HG03159 (cell line): Measurements from ENCODE around the gene TRIM71.
"Not testable (repeated sequence)": the region's sequence is repeated elsewhere in the genome, so short reads cannot be mapped to it uniquely, and the experiment has no call there.

Experiments
- ATAC-seq: cut with Tn5 transposase; IDR thresholded peaks from one replicate; pipeline ENCODE4 v1.9.1; 2021; ENCODE audit warnings: mild to moderate bottlenecking, moderate library complexity; ENCODE audit not compliant: unreplicated experiment

TRIM71 gene

GRCh38 chr3:32819551-32820348, 2.0 kb downstream of the TRIM71 start:
- ATAC-seq: no peak

GRCh38 chr3:32820430-32820829, 2.6 kb downstream of the TRIM71 start:
- ATAC-seq: no peak

GRCh38 chr3:32820971-32821685, 3.3 kb downstream of the TRIM71 start:
- no peak for ATAC-seq

GRCh38 chr3:32821686-32822296, 4.0 kb downstream of the TRIM71 start:
- ATAC-seq: no peak

GRCh38 chr3:32822609-32823498, 5.1 kb downstream of the TRIM71 start:
- ATAC-seq: no peak

- not testable (repeated sequence) for ATAC-seq
These were observed 5.9 kb downstream of the TRIM71 start for GRCh38 chr3:32823641-32824184.

GRCh38 chr3:32825601-32826375, 8.0 kb downstream of the TRIM71 start:
- ATAC-seq: no peak

- ATAC-seq: no peak
These were observed 13.3 kb downstream of the TRIM71 start for GRCh38 chr3:32831062-32831461.

- no peak for ATAC-seq
These were observed 14.0 kb downstream of the TRIM71 start for GRCh38 chr3:32831791-32832190.

GRCh38 chr3:32832193-32832592, 14.4 kb downstream of the TRIM71 start:
- no peak for ATAC-seq

- no peak for ATAC-seq
These were observed 17.2 kb downstream of the TRIM71 start for GRCh38 chr3:32835049-32835371.

- ATAC-seq: no peak
These were observed 18.2 kb downstream of the TRIM71 start for GRCh38 chr3:32835961-32836360.

GRCh38 chr3:32836601-32837000, 18.8 kb downstream of the TRIM71 start:
- no peak for ATAC-seq

- ATAC-seq: no peak
These were observed 19.6 kb downstream of the TRIM71 start for GRCh38 chr3:32837366-32837765.

GRCh38 chr3:32837789-32838188, 20.0 kb downstream of the TRIM71 start:
- no peak for ATAC-seq

- ATAC-seq: no peak
These were observed 21.9 kb downstream of the TRIM71 start for GRCh38 chr3:32839714-32840085.

GRCh38 chr3:32840086-32840841, 22.5 kb downstream of the TRIM71 start:
- no peak for ATAC-seq

GRCh38 chr3:32841341-32841740, 23.5 kb downstream of the TRIM71 start:
- no peak for ATAC-seq

- no peak for ATAC-seq
These were observed 24.2 kb downstream of the TRIM71 start for GRCh38 chr3:32841867-32842470.
